Testis (tissue), 2 donors: Measurements from ENCODE around the gene MRPL36.

Experiments used
- CTCF ChIP-seq, 3 experiments: fragments of 450-650 bp in 2 of 3; fragments of 200-600 bp in 1 of 3; sonication (generic) in 1 of 3; IDR thresholded peaks; one replicate each; pipeline ENCODE4 v1.5.1; 2016 to 2019; ENCODE audit warnings: antibody characterized with exemption in 3 of 3, mild to moderate bottlenecking in 2 of 3, moderate library complexity in 1 of 3
- POLR2A ChIP-seq: fragments of 450-650 bp; IDR thresholded peaks from one replicate; pipeline ENCODE4 v1.6.1; 2017; ENCODE audit warnings: antibody characterized with exemption, mild to moderate bottlenecking, moderate library complexity

GRCh38 chr5:1819458-1819857 lies 19.8 kb upstream of the MRPL36 start:
- no peak for TF ChIP-seq CTCF (IDR thresholded peaks at IDR 0.05)
- TF ChIP-seq POLR2A = no peak
